NCI-H146 treated with DMSO at 0.1 percent for 48 hours (cell line): ENCODE measurements around the gene DENND5A.
"Not testable (repeated sequence)": the region's sequence is repeated elsewhere in the genome, so short reads cannot be mapped to it uniquely, and the experiment has no call there.

Experiments
- DNase-seq: peaks from one replicate; lab custom pipeline; 2025; ENCODE audit not compliant: unreplicated experiment; lab: John Stamatoyannopoulos, UW

The DENND5A gene

GRCh38 chr11:9179141-9179540 lies 86.0 kb downstream of the DENND5A start:
- no peak for DNase-seq

GRCh38 chr11:9178716-9179115 lies 86.4 kb downstream of the DENND5A start:
- no peak for DNase-seq

- no peak for DNase-seq
Observed at GRCh38 chr11:9177438-9178091, 87.6 kb downstream of the DENND5A start.

GRCh38 chr11:9176550-9176949 lies 88.6 kb downstream of the DENND5A start:
- DNase-seq = no peak

GRCh38 chr11:9176136-9176535 lies 89.0 kb downstream of the DENND5A start:
- DNase-seq = no peak

GRCh38 chr11:9172389-9172788 lies 92.8 kb downstream of the DENND5A start:
- no peak for DNase-seq

GRCh38 chr11:9170450-9170849 lies 94.7 kb downstream of the DENND5A start:
- no peak for DNase-seq

GRCh38 chr11:9169595-9170295 lies 95.4 kb downstream of the DENND5A start:
- no peak for DNase-seq

GRCh38 chr11:9161991-9162390 lies 103.2 kb downstream of the DENND5A start:
- DNase-seq = not testable (repeated sequence)

- no peak for DNase-seq
Observed at GRCh38 chr11:9160166-9160565, 105.0 kb downstream of the DENND5A start.

GRCh38 chr11:9158898-9159391 lies 106.2 kb downstream of the DENND5A start:
- DNase-seq = no peak

- DNase-seq = peak; percentile 24
Observed at GRCh38 chr11:9155930-9156329, 109.2 kb downstream of the DENND5A start.

- DNase-seq = no peak
Observed at GRCh38 chr11:9153651-9154050, 111.5 kb downstream of the DENND5A start.

- DNase-seq = no peak
Observed at GRCh38 chr11:9151631-9152030, 113.5 kb downstream of the DENND5A start.

GRCh38 chr11:9150926-9151325 lies 114.2 kb downstream of the DENND5A start:
- no peak for DNase-seq

- DNase-seq = no peak
Observed at GRCh38 chr11:9150501-9150900, 114.6 kb downstream of the DENND5A start.

- DNase-seq = no peak
Observed at GRCh38 chr11:9148727-9149126, 116.4 kb downstream of the DENND5A start.

- DNase-seq = no peak
Observed at GRCh38 chr11:9148035-9148434, 117.1 kb downstream of the DENND5A start.

GRCh38 chr11:9146477-9146876 lies 118.7 kb downstream of the DENND5A start:
- no peak for DNase-seq

- DNase-seq = no peak
Observed at GRCh38 chr11:9145283-9145682, 119.9 kb downstream of the DENND5A start.

- no peak for DNase-seq
Observed at GRCh38 chr11:9144828-9145227, 120.3 kb downstream of the DENND5A start.

- DNase-seq = no peak
Observed at GRCh38 chr11:9143721-9144120, 121.4 kb downstream of the DENND5A start.

GRCh38 chr11:9142732-9143131 lies 122.4 kb downstream of the DENND5A start:
- no peak for DNase-seq
